Endodermal cell (in vitro differentiated cells): ENCODE results near the gene GNL2. TPM values are rescaled to one million over a fixed set of nuclear protein-coding genes. Genes with fewer than 3 reads are reported as not detected.
"Not testable (repeated sequence)": the region's sequence is repeated elsewhere in the genome, so short reads cannot be mapped to it uniquely, and the experiment has no call there.

Experiments used
- DNase-seq: peaks from one replicate; pipeline ENCODE4 v3.0.0-alpha.2; 2017
- H3K27ac ChIP-seq: 2 replicates; pipeline ENCODE4 v1.5.1; 2013; ENCODE audit warnings: mild to moderate bottlenecking, low read depth, low read length, moderate library complexity
- H3K27me3 ChIP-seq: 2 replicates; pipeline ENCODE4 v1.6.1; 2013; ENCODE audit warnings: mild to moderate bottlenecking, low read length, moderate library complexity; ENCODE audit not compliant: insufficient read depth, control insufficient read depth, poor library complexity, severe bottlenecking
- H3K36me3 ChIP-seq: 2 replicates; pipeline ENCODE4 v1.7.0; 2013; ENCODE audit warnings: mild to moderate bottlenecking, low read length, moderate library complexity; ENCODE audit not compliant: control insufficient read depth, insufficient read depth
- H3K4me1 ChIP-seq: one replicate; pipeline ENCODE4 v1.7.0; 2013; ENCODE audit warnings: low read length; ENCODE audit not compliant: control insufficient read depth, insufficient read depth
- H3K4me3 ChIP-seq: 2 replicates; pipeline ENCODE4 v1.5.1; 2013; ENCODE audit warnings: mild to moderate bottlenecking, low read length, moderate library complexity
- H3K9ac ChIP-seq: 2 replicates; pipeline ENCODE4 v1.6.1; 2013; ENCODE audit warnings: mild to moderate bottlenecking, low read length, moderate library complexity; ENCODE audit not compliant: poor library complexity, severe bottlenecking; ENCODE audit errors: extremely low read depth
- H3K9me3 ChIP-seq: 2 replicates; pipeline ENCODE4 v1.6.1; 2013; ENCODE audit warnings: mild to moderate bottlenecking, low read length, moderate library complexity; ENCODE audit not compliant: control insufficient read depth
- H3K27ac Mint-ChIP-seq: 2 replicates; pipeline ENCODE4 v1.8.0; 2020; ENCODE audit warnings: mixed read lengths
- H3K27me3 Mint-ChIP-seq: 2 replicates; pipeline ENCODE4 v1.8.0; 2021; ENCODE audit warnings: mild to moderate bottlenecking, mixed read lengths; ENCODE audit not compliant: insufficient read depth
- H3K36me3 Mint-ChIP-seq: 2 replicates; pipeline ENCODE4 v1.8.0; 2020; ENCODE audit warnings: low read depth, mixed read lengths
- H3K4me1 Mint-ChIP-seq: 2 replicates; pipeline ENCODE4 v1.8.0; 2020; ENCODE audit warnings: mixed read lengths
- H3K4me3 Mint-ChIP-seq: 2 replicates; pipeline ENCODE4 v1.8.0; 2020; ENCODE audit warnings: mild to moderate bottlenecking, moderate library complexity, mixed read lengths
- H3K9me3 Mint-ChIP-seq: 2 replicates; pipeline ENCODE4 v1.8.0; 2020; ENCODE audit warnings: mild to moderate bottlenecking, mixed read lengths
- CTCF ChIP-seq: fragments of 200-600 bp; sonication (generic); conservative IDR thresholded peaks from 2 replicates; pipeline ENCODE4 v1.5.0; 2021; ENCODE audit warnings: antibody characterized with exemption, mild to moderate bottlenecking
- WGBS, 2 experiments: methylation state at CpG; one replicate each; pipeline versions ENCODE4 v1.1.5 to v1.1.7; 2013; ENCODE audit warnings: missing lambda C conversion rate in 2 of 2, mixed read lengths in 1 of 2; ENCODE audit not compliant: insufficient coverage in 1 of 2, insufficient read length in 1 of 2; 5-methylcytosine and 5-hydroxymethylcytosine counted together
- total RNA-seq, 2 donors: library from RNA; stranded (reverse); fragmentation: NEBNext Ultra II Directional in 1 of 2; extraction: Animal tissue kit (Norgen Biotek cat#: 25700) in 1 of 2; gene quantifications; 2 replicates in 1 of 2; 3 replicates in 1 of 2; pipeline ENCODE4 v1.2.1, GENCODE V29; 2021

The GNL2 gene
- total RNA-seq, 2 donors from 2014 or later = 70.7 to 80.9 TPM

- no peak for DNase-seq
- no peaks in the 10 kb centered on the region for H3K4me1 ChIP-seq
- H3K27me3 ChIP-seq = peaks cover 6% of the 10 kb centered on the region
- H3K36me3 ChIP-seq = no peaks in the 10 kb centered on the region
- H3K27me3 Mint-ChIP-seq = no peaks in the 10 kb centered on the region
- H3K4me3 Mint-ChIP-seq = no peak overlapping the region
- peaks cover 3% of the 10 kb centered on the region for H3K9me3 Mint-ChIP-seq
- H3K9ac ChIP-seq = no peak overlapping the region
- H3K9me3 ChIP-seq = no peaks in the 10 kb centered on the region
- TF ChIP-seq CTCF = no peak
- H3K36me3 Mint-ChIP-seq = no peaks in the 10 kb centered on the region
- no peak overlapping the region for H3K27ac ChIP-seq
- H3K27ac Mint-ChIP-seq = no peak overlapping the region
- peaks cover 9% of the 10 kb centered on the region for H3K4me1 Mint-ChIP-seq
- H3K4me3 ChIP-seq = no peak overlapping the region
Observed at GRCh38 chr1:37519613-37520012, 76.1 kb downstream of the GNL2 start.

GRCh38 chr1:37518929-37519328 is 76.8 kb downstream of the GNL2 start:
- not testable (repeated sequence) for H3K4me1 ChIP-seq, H3K27ac Mint-ChIP-seq, H3K36me3 ChIP-seq, H3K27ac ChIP-seq, H3K36me3 Mint-ChIP-seq, H3K4me3 Mint-ChIP-seq, H3K27me3 ChIP-seq, H3K4me3 ChIP-seq, H3K9ac ChIP-seq, H3K9me3 Mint-ChIP-seq, DNase-seq, H3K4me1 Mint-ChIP-seq, H3K9me3 ChIP-seq, H3K27me3 Mint-ChIP-seq
- WGBS, 2 experiments = 79 to 90% methylated on average over 4 to 15 of the region's 15 CpGs

DNA sequence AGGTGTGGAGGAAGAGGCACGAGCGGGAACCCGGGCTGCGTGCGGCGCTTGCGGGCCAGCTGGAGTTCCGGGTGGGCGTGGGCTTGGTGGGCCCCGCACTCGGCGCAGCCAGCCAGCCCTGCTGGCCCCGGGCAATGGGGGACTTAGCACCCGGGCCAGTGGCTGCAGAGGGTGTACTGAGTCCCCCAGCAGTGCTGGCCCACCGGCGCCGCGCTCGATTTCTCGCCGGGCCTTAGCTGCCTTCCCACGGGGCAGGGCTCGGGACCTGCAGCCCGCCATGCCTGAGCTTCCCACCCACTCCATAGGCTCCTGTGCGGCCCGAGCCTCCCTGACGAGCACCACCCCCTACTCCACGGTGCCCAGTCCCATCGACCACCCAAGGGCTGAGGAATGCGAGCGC is 77.5 kb downstream of the GNL2 start:
- H3K9ac ChIP-seq, H3K36me3 ChIP-seq, H3K4me3 Mint-ChIP-seq, DNase-seq, H3K9me3 ChIP-seq, H3K36me3 Mint-ChIP-seq, H3K4me1 ChIP-seq, H3K27ac Mint-ChIP-seq, H3K27me3 ChIP-seq, H3K4me3 ChIP-seq, H3K27me3 Mint-ChIP-seq, H3K9me3 Mint-ChIP-seq, H3K27ac ChIP-seq: not testable (repeated sequence)
- H3K4me1 Mint-ChIP-seq = peaks cover 14% of the 10 kb centered on the region
- WGBS, 2 experiments = 92% methylated on average over 18 of the region's 31 CpGs; no CpG with 5 or more reads in 1 of the 2 experiments

GRCh38 chr1:37517569-37517968 is 78.2 kb downstream of the GNL2 start:
- Histone ChIP-seq H3K9me3 (no peaks in the 10 kb centered on the region), H3K27ac (no peak overlapping the region), H3K27me3 (peaks cover 6% of the 10 kb centered on the region), H3K36me3 (peaks cover 8% of the 10 kb centered on the region), H3K4me3 (no peak overlapping the region), H3K9ac (no peak overlapping the region), H3K4me1 (peaks cover 3% of the 10 kb centered on the region)
- 88 to 100% methylated on average over 1 of the region's 1 CpG for WGBS, 2 experiments
- no peak for TF ChIP-seq CTCF
- Mint-ChIP-seq H3K27me3 (no peaks in the 10 kb centered on the region), H3K4me1 (peaks cover 15% of the 10 kb centered on the region), H3K27ac (no peak overlapping the region), H3K9me3 (no peaks in the 10 kb centered on the region), H3K4me3 (no peak overlapping the region), H3K36me3 (peaks cover 5% of the 10 kb centered on the region)
- DNase-seq = no peak

Other genes with a start within 250 kb of the GNL2 start
- gene ZC3H12A, start 121.4 kb downstream of the GNL2 start, total RNA-seq = 1 to 10 TPM; 5.5 to 5.8 TPM
- gene MEAF6, start 81.2 kb downstream of the GNL2 start, total RNA-seq = 10 to 100 TPM; 50.4 to 51.7 TPM
- gene SNIP1, start 41.6 kb downstream of the GNL2 start, total RNA-seq = 10 to 100 TPM; 20.2 TPM
- 10 to 100 TPM; 31.5 to 39.5 TPM for gene DNALI1, start 39.0 kb downstream of the GNL2 start, total RNA-seq
- gene RSPO1, start 39.0 kb upstream of the GNL2 start, total RNA-seq = not detected
- 10 to 100 TPM; 27.7 to 49.7 TPM for gene CDCA8, start 96.6 kb upstream of the GNL2 start, total RNA-seq
- under 1 TPM in 1 of 2 donors, not detected in 1; 0.42 TPM for gene EPHA10, start 169.2 kb upstream of the GNL2 start, total RNA-seq
- 1 to 10 TPM; 7.0 to 9.6 TPM for gene MANEAL, start 197.9 kb upstream of the GNL2 start, total RNA-seq
- gene C1orf122, start 211.9 kb upstream of the GNL2 start, total RNA-seq = 10 to 100 TPM; 57.3 to 60.8 TPM
- 10 to 100 TPM; 21.0 to 21.1 TPM for gene YRDC, start 212.3 kb upstream of the GNL2 start, total RNA-seq